CD4-positive, CD25-positive, alpha-beta regulatory T cell (primary cell): Measurements from ENCODE around the gene ZNRF3. TPM values are rescaled to one million over a fixed set of nuclear protein-coding genes. Genes with fewer than 3 reads are reported as not detected.

ENCODE experiments used
- ATAC-seq, 2 donors: fragments of 150-1000 bp; cut with Tn5 transposase; one replicate each; pipeline ENCODE4 v1.10.0; 2021; ENCODE audit warnings: low read depth in 2 of 2, moderate number of reproducible peaks in 2 of 2, moderate library complexity in 1 of 2
- DNase-seq, 3 donors: peaks; one replicate each; pipeline versions ENCODE4 v3.0.0 to v3.0.0-alpha.2; 2012 to 2022; ENCODE audit warnings: mixed read lengths in 1 of 3
- H3K27ac ChIP-seq: one replicate; pipeline ENCODE4 v1.7.0; 2013; ENCODE audit warnings: mild to moderate bottlenecking, low read length; ENCODE audit not compliant: insufficient read depth, poor library complexity, severe bottlenecking
- H3K27me3 ChIP-seq: one replicate; pipeline ENCODE4 v1.7.0; 2013; ENCODE audit warnings: low read length; ENCODE audit not compliant: control insufficient read depth, insufficient read depth
- H3K36me3 ChIP-seq: one replicate; pipeline ENCODE4 v1.7.0; 2013; ENCODE audit warnings: mild to moderate bottlenecking, low read length, moderate library complexity; ENCODE audit not compliant: control insufficient read depth, insufficient read depth
- H3K4me1 ChIP-seq: 2 replicates; pipeline ENCODE4 v1.7.0; 2013; ENCODE audit warnings: mild to moderate bottlenecking, low read length; ENCODE audit not compliant: insufficient read depth, control insufficient read depth, poor library complexity, severe bottlenecking
- H3K4me3 ChIP-seq: one replicate; pipeline ENCODE4 v1.7.0; 2013; ENCODE audit warnings: low read depth, mild to moderate bottlenecking, low read length, moderate library complexity
- H3K9me3 ChIP-seq, 2 experiments: 1 replicate in 1 of 2; 2 replicates in 1 of 2; pipeline ENCODE4 v1.7.0; 2013; ENCODE audit warnings: low read length in 2 of 2, mild to moderate bottlenecking in 1 of 2, moderate library complexity in 1 of 2; ENCODE audit not compliant: control insufficient read depth in 2 of 2
- H3K27ac Mint-ChIP-seq, 3 donors: one replicate each; pipeline ENCODE4 v1.8.0; 2020 to 2022; ENCODE audit warnings: mild to moderate bottlenecking in 3 of 3, mixed read lengths in 3 of 3, moderate library complexity in 2 of 3
- H3K27me3 Mint-ChIP-seq: one replicate; pipeline ENCODE4 v1.8.0; 2022; ENCODE audit warnings: mild to moderate bottlenecking, mixed read lengths
- H3K36me3 Mint-ChIP-seq: one replicate; pipeline ENCODE4 v1.8.0; 2020; ENCODE audit warnings: mixed read lengths
- H3K4me1 Mint-ChIP-seq, 4 donors: one replicate each; pipeline ENCODE4 v1.8.0; 2020 to 2022; ENCODE audit warnings: mixed read lengths in 4 of 4, mild to moderate bottlenecking in 1 of 4
- H3K4me3 Mint-ChIP-seq, 4 donors: one replicate each; pipeline ENCODE4 v1.8.0; 2020 to 2022; ENCODE audit warnings: mild to moderate bottlenecking in 4 of 4, mixed read lengths in 4 of 4, moderate library complexity in 3 of 4
- H3K9me3 Mint-ChIP-seq, 7 donors: one replicate each; pipeline ENCODE4 v1.8.0; 2020 to 2022; ENCODE audit warnings: mixed read lengths in 7 of 7, mild to moderate bottlenecking in 3 of 7, moderate library complexity in 2 of 7
- polyA plus RNA-seq, 4 donors: library from polyadenylated mRNA; unstranded; fragments of 300-500 nt; fragmentation: Illumina TruSeq; gene quantifications; one replicate each; pipeline ENCODE4 v1.2.3, GENCODE V29; 2021
- total RNA-seq: library from RNA; stranded (reverse); gene quantifications from one replicate; pipeline ENCODE4 v1.2.3, GENCODE V29; 2022

Gene ZNRF3
- total and polyA plus RNA-seq, 5 donors from 2014 or later, result 0.06 to 0.35 (median 0.24) TPM

DNA sequence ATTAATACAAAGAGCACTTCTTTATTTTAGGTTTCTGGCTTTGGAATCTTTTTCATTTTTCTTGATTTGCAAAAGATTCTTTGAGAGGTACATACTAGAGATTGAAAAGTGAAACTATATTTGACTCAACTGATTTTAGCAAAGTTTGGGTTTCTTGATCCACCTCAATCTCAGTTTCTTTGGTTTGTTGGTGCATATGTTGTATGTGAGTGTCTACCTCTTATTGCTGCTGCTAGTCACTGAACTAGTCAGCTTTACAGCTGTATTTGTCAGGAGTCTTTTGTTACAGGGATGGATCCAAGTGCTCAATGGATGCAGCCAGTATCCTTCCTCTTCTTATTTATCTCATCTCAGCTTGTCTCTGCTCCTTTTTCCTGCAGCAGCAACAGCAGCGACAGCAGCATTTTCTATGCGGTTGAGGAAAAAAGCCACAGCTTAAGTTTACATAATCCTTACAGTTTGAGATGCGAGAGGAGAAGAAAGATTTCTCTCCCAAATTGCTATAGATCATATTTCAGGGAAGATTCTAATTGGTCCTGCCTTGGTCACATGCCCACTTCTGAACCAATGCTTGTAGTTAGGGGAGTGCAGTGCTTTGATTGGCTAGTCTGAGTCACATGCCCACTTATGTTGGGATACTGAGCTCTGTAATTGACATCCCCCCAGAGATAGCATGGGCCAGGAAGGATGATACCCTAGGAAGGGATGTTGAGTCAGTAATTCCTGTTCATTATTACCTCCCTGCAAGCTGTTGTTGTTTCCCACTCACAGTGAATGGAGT lies 10.0 kb upstream of the ZNRF3 start:
- no peak overlapping the region for H3K4me3 ChIP-seq
- Mint-ChIP-seq H3K27ac (no peak overlapping the region), H3K36me3 (no peaks in the 10 kb centered on the region), H3K4me3 (no peak overlapping the region), H3K4me1 (peaks cover 0 to 2% (median 1%) of the 10 kb centered on the region in 4 donors), H3K9me3 (peaks cover 0 to 3% (median 0%) of the 10 kb centered on the region in 7 donors), H3K27me3 (peaks cover 6% of the 10 kb centered on the region)
- DNase-seq (no peak), ATAC-seq (no peak)
- H3K9me3 ChIP-seq, result no peaks in the 10 kb centered on the region
- no peak overlapping the region for H3K27ac ChIP-seq
- no peaks in the 10 kb centered on the region for H3K27me3 ChIP-seq
- no peaks in the 10 kb centered on the region for H3K4me1 ChIP-seq
- no peaks in the 10 kb centered on the region for H3K36me3 ChIP-seq

DNA sequence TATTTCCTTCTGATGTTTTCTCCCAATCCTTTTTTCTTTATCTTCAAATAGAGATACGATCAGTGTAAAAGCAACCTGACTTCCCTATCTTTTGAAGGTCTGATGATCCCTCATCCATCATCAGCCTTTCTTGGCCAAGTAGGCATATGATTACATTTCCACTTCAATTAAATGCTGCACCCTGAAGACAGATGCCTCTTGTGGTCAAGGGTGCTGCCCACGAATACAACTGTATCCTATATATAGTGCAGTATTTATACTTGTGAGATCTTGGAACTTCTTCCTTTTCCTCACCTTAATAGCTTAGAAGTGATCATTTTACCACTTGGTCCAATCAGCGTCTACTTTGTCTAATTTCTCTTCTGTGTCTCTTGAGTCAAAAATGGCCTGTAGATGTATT lies 9.3 kb upstream of the ZNRF3 start:
- Histone ChIP-seq H3K27ac (no peak overlapping the region), H3K4me3 (no peak overlapping the region), H3K36me3 (no peaks in the 10 kb centered on the region), H3K4me1 (no peaks in the 10 kb centered on the region), H3K27me3 (no peaks in the 10 kb centered on the region), H3K9me3 (no peaks in the 10 kb centered on the region)
- no peak for DNase-seq
- no peak overlapping the region for H3K4me3 Mint-ChIP-seq
- H3K9me3 Mint-ChIP-seq, result peaks cover 0 to 3% (median 0%) of the 10 kb centered on the region in 7 donors
- no peaks in the 10 kb centered on the region for H3K36me3 Mint-ChIP-seq
- peaks cover 6% of the 10 kb centered on the region for H3K27me3 Mint-ChIP-seq
- no peak for ATAC-seq
- H3K27ac Mint-ChIP-seq, result no peak overlapping the region
- H3K4me1 Mint-ChIP-seq, result peaks cover 0 to 2% (median 1%) of the 10 kb centered on the region in 4 donors

DNA sequence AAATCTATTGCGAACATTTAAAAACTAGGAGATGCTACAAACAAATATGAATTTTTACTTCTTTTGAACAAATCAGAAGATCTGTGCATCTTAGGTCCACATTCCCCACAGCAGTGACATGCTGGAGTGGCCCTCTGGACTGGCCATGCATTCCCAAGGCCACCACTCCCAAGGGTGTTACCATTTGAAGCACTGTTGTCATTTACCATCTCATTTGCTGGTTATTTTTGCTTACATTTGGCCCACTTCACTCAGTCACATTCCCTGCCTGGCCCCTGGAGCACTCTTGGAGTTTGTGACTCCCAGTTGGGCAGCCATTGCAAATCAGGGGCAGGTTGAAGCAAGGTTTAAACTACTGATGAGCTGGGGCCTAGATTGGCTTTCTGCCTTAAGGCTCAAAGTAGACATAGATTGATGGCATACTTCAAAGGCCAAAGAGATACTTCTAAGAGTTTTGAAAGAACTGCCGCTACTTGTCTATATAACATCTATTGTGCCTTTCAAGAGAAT lies 8.5 kb upstream of the ZNRF3 start:
- Histone ChIP-seq H3K4me3 (no peak overlapping the region), H3K36me3 (no peaks in the 10 kb centered on the region), H3K27ac (no peak overlapping the region), H3K27me3 (no peaks in the 10 kb centered on the region), H3K4me1 (no peaks in the 10 kb centered on the region), H3K9me3 (no peaks in the 10 kb centered on the region)
- Mint-ChIP-seq H3K36me3 (no peaks in the 10 kb centered on the region), H3K27ac (no peak overlapping the region), H3K4me1 (peaks cover 0 to 2% (median 1%) of the 10 kb centered on the region in 4 donors), H3K4me3 (no peak overlapping the region), H3K27me3 (peaks cover 6% of the 10 kb centered on the region), H3K9me3 (peaks cover 0 to 3% (median 0%) of the 10 kb centered on the region in 7 donors)
- DNase-seq (no peak), ATAC-seq (no peak)

DNA sequence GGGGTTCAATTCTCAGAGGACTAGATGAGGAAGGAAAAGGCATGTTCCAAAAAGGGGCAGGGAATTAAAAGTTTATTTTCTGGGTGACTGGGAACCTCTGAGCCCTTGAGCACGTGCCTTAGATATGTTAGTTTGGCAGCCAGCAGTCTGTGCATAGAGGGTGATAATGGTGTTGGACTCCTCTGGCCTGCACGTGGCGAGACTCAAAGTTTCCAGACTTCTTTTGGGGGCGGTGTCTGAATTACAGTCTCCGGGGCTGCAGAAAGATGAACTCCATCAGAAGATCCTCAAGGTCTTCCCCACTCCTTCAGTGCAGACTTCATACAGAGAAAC lies 861 bp upstream of the ZNRF3 start:
- Mint-ChIP-seq H3K36me3 (no peaks in the 10 kb centered on the region), H3K27ac (peak overlapping the region in 2 of 3 donors; percentile 72 to 78), H3K4me3 (peak overlapping the region; percentile 84 to 90 (median 89)), H3K4me1 (peaks cover 0 to 23% (median 9%) of the 10 kb centered on the region in 4 donors), H3K27me3 (peaks cover 34% of the 10 kb centered on the region), H3K9me3 (peaks cover 0 to 2% (median 0%) of the 10 kb centered on the region in 7 donors)
- H3K4me1 ChIP-seq, result peaks cover 10% of the 10 kb centered on the region
- peak in 2 of 3 donors; percentile 2 to 14 for DNase-seq
- peak overlapping the region; percentile 59 for H3K4me3 ChIP-seq
- H3K9me3 ChIP-seq, result no peaks in the 10 kb centered on the region
- no peak for ATAC-seq
- no peaks in the 10 kb centered on the region for H3K36me3 ChIP-seq
- peaks cover 11% of the 10 kb centered on the region for H3K27me3 ChIP-seq
- H3K27ac ChIP-seq, result no peak overlapping the region

DNA sequence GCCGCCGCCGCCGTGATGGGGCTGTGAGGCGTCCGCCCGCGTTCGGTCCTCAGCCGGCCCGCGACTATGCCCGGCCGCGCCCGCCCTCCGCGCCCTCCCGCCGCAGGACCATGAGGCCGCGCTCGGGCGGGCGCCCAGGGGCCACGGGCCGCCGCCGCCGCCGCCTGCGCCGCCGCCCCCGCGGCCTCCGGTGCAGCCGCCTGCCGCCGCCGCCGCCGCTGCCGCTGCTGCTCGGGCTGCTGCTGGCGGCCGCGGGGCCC lies 215 bp downstream of the ZNRF3 start:
- H3K4me1 Mint-ChIP-seq, result peaks cover 0 to 23% (median 9%) of the 10 kb centered on the region in 4 donors
- peak overlapping the region in 1 of 4 donors; percentile 88 for H3K4me3 Mint-ChIP-seq
- H3K9me3 Mint-ChIP-seq, result no peaks in the 10 kb centered on the region
- Histone ChIP-seq H3K27ac (no peak overlapping the region), H3K4me3 (no peak overlapping the region), H3K4me1 (peaks cover 10% of the 10 kb centered on the region), H3K36me3 (no peaks in the 10 kb centered on the region), H3K27me3 (peaks cover 13% of the 10 kb centered on the region), H3K9me3 (no peaks in the 10 kb centered on the region)
- H3K27me3 Mint-ChIP-seq, result peaks cover 43% of the 10 kb centered on the region
- no peaks in the 10 kb centered on the region for H3K36me3 Mint-ChIP-seq
- ATAC-seq, result no peak
- H3K27ac Mint-ChIP-seq, result no peak overlapping the region
- DNase-seq, result no peak

DNA sequence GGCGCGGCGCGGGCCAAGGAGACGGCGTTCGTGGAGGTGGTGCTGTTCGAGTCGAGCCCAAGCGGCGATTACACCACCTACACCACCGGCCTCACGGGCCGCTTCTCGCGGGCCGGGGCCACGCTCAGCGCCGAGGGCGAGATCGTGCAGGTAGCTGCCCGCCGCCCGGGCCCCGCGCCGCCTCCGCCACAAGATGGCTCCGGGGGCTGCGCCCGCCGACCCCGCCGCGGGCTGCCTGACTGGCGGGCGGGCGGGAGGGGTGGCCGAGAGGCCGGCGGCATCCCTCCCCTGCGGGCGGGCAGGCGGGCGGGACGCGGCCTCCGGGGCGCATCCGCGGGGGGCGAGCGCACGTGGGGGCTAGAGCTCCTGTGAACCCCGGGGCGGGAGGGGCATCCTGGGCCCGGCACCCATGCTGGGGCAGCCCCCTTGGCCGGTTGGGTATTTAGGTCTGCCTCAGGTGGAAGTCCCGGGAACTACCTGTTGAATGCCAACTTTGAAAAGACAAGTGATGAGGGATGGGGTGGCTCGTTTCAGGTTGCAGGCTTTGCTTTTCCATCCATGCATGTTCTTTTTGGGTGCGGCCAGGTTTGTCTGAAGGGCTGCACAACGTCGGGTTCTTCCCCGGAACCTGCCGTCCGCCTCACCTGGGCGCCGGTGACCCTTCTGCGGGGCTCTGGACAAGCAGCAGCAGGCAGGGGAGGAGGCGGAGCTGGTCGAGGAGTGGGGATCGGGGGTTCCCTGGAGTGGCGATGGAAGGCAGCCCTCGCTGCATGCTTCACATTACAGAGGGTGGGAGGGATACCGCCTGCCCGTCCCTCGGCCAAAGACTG lies 760 bp downstream of the ZNRF3 start:
- DNase-seq (peak; percentile 19 to 35 (median 32)), ATAC-seq (peak; percentile 4 to 6)
- Mint-ChIP-seq H3K36me3 (no peaks in the 10 kb centered on the region), H3K27ac (no peak overlapping the region), H3K4me1 (peaks cover 0 to 23% (median 9%) of the 10 kb centered on the region in 4 donors), H3K4me3 (peak overlapping the region; percentile 59 to 84 (median 77)), H3K9me3 (no peaks in the 10 kb centered on the region), H3K27me3 (peaks cover 43% of the 10 kb centered on the region)
- H3K4me3 ChIP-seq, result no peak overlapping the region
- peaks cover 13% of the 10 kb centered on the region for H3K27me3 ChIP-seq
- no peaks in the 10 kb centered on the region for H3K36me3 ChIP-seq
- H3K9me3 ChIP-seq, result no peaks in the 10 kb centered on the region
- peaks cover 10% of the 10 kb centered on the region for H3K4me1 ChIP-seq
- no peak overlapping the region for H3K27ac ChIP-seq

DNA sequence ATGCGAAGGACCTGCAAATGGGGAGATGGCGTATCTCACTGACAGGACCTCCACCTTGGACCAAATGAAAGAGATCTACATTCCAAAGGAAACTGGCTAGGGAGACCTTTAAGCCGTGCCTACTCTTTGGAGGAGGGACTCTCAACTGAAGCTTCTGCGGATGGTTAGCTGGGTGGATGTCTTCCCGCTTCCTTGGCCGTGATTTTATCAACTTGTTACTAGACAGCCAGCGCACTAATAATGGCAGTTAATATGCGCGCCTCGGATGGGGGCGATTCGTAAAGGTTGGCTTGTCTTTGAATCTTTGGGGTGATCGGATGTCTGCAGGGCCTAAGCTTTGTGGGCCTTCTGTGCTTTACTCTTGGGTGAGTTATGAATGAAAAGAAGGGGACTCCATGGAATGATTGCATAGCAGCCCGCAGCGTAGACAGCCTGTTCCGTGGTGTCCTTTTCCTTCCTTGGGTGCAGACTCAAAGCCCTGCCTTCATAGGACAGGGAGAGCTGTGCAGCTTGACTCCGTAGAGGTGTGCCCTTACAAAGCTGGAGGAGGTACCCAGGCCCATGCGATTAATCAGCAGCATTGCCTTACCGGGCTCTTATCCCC lies 1.5 kb downstream of the ZNRF3 start:
- Histone ChIP-seq H3K4me1 (peaks cover 10% of the 10 kb centered on the region), H3K27ac (no peak overlapping the region), H3K27me3 (peaks cover 13% of the 10 kb centered on the region), H3K4me3 (no peak overlapping the region), H3K9me3 (no peaks in the 10 kb centered on the region), H3K36me3 (no peaks in the 10 kb centered on the region)
- no peak for ATAC-seq
- no peaks in the 10 kb centered on the region for H3K9me3 Mint-ChIP-seq
- no peak for DNase-seq
- peak overlapping the region; percentile 59 to 84 (median 78) for H3K4me3 Mint-ChIP-seq
- H3K36me3 Mint-ChIP-seq, result no peaks in the 10 kb centered on the region
- peaks cover 0 to 23% (median 9%) of the 10 kb centered on the region in 4 donors for H3K4me1 Mint-ChIP-seq
- no peak overlapping the region for H3K27ac Mint-ChIP-seq
- H3K27me3 Mint-ChIP-seq, result peaks cover 43% of the 10 kb centered on the region
